Frontal cortex (tissue), 4 donors: Measurements from ENCODE around the gene TLE2. TPM values are rescaled to one million over a fixed set of nuclear protein-coding genes. Genes with fewer than 3 reads are reported as not detected.
"Not testable (repeated sequence)": the region's sequence is repeated elsewhere in the genome, so short reads cannot be mapped to it uniquely, and the experiment has no call there.

Experiments
- DNase-seq, 2 donors: peaks; one replicate each; pipeline ENCODE4 v3.0.0; 2012; ENCODE audit warnings: low spot score in 2 of 2
- FAIRE-seq: peaks from 2 replicates; lab custom pipeline; 2012; peaks lifted over from hg19 to GRCh38; lab: Jason Lieb, UNC
- total RNA-seq: library from RNA; depleted of rRNA; stranded (reverse); fragments of >200 nt; gene quantifications from one replicate; pipeline ENCODE4 v1.2.3, GENCODE V29; 2014
- donor health status: control.
- donor health status: control.
- donor health status: control.

The TLE2 gene
- total RNA-seq, 1 donor from 2014 or later: 5.3 TPM

DNA sequence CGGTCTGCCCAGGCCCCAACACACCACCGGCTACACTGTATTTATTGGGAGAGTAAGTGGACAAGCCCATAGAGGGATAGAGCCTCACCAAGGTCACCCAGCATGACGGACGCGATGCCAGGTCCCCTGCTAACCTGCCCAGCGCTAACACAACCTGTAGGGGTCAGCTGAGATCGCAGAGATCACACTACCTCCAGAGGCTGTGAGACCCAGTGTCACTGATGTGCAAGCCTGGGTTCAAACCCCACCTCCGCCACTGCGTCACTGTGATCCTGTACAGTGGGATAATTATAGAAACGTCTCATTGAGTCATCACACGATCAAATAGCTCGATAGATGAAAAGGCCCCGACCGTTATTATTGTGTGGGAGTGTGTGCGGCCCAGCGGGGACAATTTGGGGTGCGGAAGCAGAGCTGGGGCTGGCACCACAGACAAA is 10.6 kb upstream of the TLE2 start:
- DNase-seq (no peak), FAIRE-seq (no peak)

DNA sequence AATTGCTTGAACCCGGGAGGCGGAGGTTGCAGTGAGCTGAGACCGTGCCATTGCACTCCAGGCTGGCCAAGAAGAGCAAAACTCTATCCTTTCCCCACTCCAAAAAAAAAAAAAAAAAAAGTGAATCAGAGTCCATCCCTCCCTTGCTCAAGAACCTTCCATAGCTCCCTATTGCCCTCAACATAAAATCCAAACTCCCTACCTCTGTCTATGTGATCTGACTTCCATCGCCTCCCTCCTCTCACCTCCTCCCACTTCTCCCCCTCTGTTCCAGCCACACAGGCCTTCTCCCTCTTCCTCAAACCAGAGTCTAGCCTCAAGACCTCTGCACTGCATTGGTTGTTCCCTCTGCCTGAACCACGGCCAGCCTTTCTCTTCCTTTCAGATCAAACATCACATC is 10.0 kb upstream of the TLE2 start:
- FAIRE-seq (no peak), DNase-seq (no peak)

- no peak for DNase-seq
- FAIRE-seq: no peak
Observed at GRCh38 chr19:3038214-3038613, 9.1 kb upstream of the TLE2 start.

- not testable (repeated sequence) for DNase-seq, FAIRE-seq
Observed at GRCh38 chr19:3036977-3037544, 8.0 kb upstream of the TLE2 start.

GRCh38 chr19:3036119-3036976 is 7.3 kb upstream of the TLE2 start:
- DNase-seq (peak; percentile 97), FAIRE-seq (no peak)

GRCh38 chr19:3035542-3036118 is 6.5 kb upstream of the TLE2 start:
- FAIRE-seq (peak; percentile 98), DNase-seq (peak; percentile 97 to 99)

DNA sequence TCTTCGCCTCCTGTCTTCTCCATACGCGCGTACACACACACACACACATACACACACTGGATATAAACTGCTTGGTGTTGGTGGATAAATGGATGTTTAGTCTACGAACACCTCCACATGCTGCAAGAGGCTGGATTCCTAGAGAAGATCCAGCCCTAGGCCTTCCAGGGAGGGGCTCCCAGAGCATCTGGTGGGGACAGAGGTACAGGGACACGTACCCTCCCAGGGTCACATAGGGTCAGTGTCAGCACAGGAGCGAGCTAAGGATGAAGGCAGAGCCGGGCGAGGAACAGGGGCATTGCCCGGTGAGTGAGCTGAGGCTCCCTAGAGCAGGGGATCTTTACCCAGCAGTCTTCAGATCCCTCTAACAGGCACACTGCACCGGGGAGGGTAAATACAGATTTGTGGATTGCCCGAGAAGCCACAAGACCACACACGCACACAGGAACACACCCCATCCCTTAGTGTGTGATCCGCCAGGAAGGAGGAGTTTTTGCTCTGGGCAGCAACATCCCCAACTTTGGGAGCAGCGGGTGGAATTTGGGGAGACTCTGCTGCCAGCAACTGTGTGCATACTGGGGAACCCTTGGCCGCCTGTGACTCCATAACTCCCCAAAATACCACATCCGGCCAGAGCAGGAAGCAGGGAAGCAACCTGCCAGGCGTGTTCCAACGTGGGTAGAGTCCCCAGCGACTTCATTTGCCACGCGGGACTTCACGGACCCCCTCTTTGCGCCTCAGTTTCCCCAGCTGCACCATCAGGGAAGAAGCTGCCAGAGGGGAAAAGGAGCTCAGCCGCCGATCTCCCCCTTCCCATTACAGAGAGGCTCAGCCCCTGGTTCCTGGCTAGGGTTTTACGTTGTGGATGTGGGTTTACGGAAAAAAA is 5.8 kb upstream of the TLE2 start:
- FAIRE-seq (no peak), DNase-seq (no peak)

- no peak for FAIRE-seq
- DNase-seq: no peak
Observed at GRCh38 chr19:3034406-3034655, 5.3 kb upstream of the TLE2 start.

- DNase-seq (no peak), FAIRE-seq (no peak)
Observed at GRCh38 chr19:3033595-3034405, 4.7 kb upstream of the TLE2 start.

DNA sequence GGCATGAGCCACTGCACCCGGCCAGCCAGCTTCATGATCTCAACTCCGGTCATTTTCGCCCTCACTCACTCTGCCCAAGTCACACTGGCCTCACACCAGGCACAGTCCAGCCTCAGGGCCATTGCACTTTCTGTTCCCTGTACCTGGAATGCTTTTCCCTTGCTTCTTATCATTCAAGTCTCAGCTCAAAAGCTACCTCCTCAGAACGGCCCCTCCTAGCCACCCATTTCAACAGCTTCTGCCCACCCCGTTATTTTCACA is 2.5 kb upstream of the TLE2 start:
- no peak for FAIRE-seq
- DNase-seq: no peak

- DNase-seq (no peak), FAIRE-seq (no peak)
Observed at GRCh38 chr19:3028305-3029064, 595 bp downstream of the TLE2 start.

- FAIRE-seq (no peak), DNase-seq (no peak)
Observed at GRCh38 chr19:3027981-3028304, 1.1 kb downstream of the TLE2 start.

GRCh38 chr19:3027292-3027691 is 1.8 kb downstream of the TLE2 start:
- FAIRE-seq: no peak

DNA sequence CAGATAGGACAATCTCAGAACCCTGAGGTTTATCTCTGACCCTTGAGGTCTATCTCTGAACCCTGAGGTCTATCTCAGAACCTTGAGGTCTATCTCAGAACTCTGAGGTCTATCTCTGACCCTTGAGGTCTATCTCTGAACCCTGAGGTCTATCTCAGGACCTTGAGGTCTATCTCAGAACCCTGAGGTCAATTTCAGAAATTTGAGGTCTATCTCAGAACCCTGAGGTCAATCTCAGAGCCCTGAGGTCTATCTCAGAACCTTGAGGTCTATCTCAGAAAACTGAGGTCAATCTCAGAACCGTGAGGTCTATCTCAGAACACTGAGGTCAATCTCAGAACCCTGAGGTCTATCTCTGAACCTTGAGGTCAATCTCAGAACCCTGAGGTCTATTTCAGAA is 2.3 kb downstream of the TLE2 start:
- DNase-seq: no peak
- FAIRE-seq: no peak

More at GRCh38 chr19:3027292-3027691, 1.8 kb downstream of the TLE2 start:
- DNase-seq: no peak

DNA sequence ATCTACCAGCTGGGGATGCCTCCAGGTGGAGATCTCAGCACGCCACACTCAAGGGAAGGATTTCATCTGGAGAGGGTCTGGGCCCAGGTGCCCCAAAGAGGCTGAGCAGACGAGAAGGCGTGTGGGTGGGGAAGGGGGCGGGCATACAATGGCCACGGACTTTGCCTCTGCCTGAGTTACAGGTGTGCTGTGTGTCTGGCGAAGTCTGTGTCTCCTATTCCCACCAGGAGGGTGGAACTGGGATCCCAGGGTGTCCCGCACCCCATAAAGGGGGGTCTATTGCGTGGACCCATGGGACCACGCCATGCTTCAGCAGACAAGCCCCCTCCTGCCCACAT is 3.6 kb downstream of the TLE2 start:
- DNase-seq: no peak
- FAIRE-seq: no peak

DNA sequence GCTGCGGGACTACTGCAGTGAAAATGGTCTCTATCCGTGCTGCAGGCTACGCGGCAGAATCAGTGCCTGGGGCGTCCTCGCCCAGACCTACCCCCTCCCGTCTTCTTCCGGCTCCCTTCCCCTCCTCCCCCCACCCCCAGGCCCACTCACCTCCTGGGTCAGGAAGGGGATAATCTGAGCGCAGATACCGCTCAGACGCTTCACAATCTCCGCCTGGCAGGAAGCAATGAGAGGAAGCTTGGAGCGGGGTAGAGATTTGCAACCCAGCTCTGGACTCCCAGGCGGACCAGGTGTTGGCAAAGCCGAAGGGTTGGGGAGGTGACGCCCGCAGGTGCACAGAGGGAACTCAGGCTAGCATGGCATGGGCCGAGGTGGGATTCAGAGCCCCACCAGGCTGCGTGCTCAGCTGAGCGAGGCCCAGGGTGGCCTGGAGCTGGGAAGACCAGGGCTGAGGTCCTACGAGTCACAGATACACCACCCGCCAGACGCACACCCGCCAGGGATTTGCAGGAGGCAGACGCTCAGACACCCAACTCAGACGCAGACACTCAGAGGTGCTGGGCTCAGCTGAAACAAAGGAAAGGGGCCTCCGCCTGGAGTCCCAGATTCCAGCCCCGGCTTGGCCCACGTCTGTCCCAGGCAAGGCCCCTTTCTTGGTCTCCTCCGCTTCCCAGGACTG is 4.1 kb downstream of the TLE2 start:
- DNase-seq (no peak), FAIRE-seq (no peak)

DNA sequence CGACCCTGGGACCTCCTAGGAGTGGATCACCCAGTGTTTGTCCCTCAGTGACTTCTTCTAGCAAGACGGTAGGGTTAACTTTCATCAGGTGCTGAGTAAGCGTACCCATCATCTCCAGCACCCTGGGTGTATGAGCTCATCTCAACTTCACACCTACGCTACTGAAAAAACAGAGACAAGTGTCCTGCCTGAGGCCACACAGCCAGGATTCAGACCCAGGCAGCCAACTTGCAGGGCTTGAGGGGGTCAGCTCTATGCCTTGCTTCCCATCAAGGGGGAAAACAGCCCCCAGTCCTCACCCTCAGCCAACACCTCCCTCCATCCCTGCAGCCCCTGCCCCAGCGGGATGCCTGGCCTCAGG is 4.6 kb downstream of the TLE2 start:
- FAIRE-seq (no peak), DNase-seq (no peak)

- FAIRE-seq (no peak), DNase-seq (no peak)
Observed at GRCh38 chr19:3020321-3020960, 8.6 kb downstream of the TLE2 start.
